Erythroblast (primary cell): ENCODE data around the gene COA8.

ENCODE experiments used
- GATA1 ChIP-seq: IDR thresholded peaks from 2 replicates; pipeline ENCODE4 v1.6.1; 2011; ENCODE audit warnings: low read depth, mild to moderate bottlenecking, control low read depth, low read length, moderate library complexity
- POLR2A ChIP-seq: IDR thresholded peaks from 2 replicates; pipeline ENCODE4 v1.6.1; 2011; ENCODE audit warnings: mild to moderate bottlenecking, low read length

GRCh38 chr14:103530390-103530789 is 32.4 kb upstream of the COA8 start:
- TF ChIP-seq GATA1 (no peak), POLR2A (no peak)
